IMR-90 (cell line): ENCODE measurements around the gene CPLX4. TPM values are rescaled to one million over a fixed set of nuclear protein-coding genes. Genes with fewer than 3 reads are reported as not detected.

Source experiments
- polyA plus RNA-seq, 3 experiments: library from polyadenylated mRNA; depleted of rRNA; stranded (reverse); fragments of >200 nt; gene quantifications; 2 replicates each; pipeline ENCODE4 v1.2.3, GENCODE V29; 2012; ENCODE audit warnings: low replicate concordance in 1 of 3
- total RNA-seq: library from RNA; depleted of rRNA; stranded (reverse); fragments of >200 nt; gene quantifications from 2 replicates; pipeline ENCODE4 v1.2.3, GENCODE V29; 2012; rRNA removed

Gene CPLX4
- total and polyA plus RNA-seq, 2 of the 4 experiments (the other 2 are of a cell fraction) = not detected

Other genes starting within 250 kb of the CPLX4 start
- gene SEC11C, start 178.8 kb downstream of the CPLX4 start, total RNA-seq = 8.9 and 10.6 TPM in 2 replicates
- 11.9 and 14.4 TPM in 2 replicates for gene SEC11C, start 178.8 kb downstream of the CPLX4 start, polyA plus RNA-seq (2012; rRNA removed)
- not detected in 2 replicates for gene GRP, start 98.5 kb downstream of the CPLX4 start, total RNA-seq
- not detected in 2 replicates for gene GRP, start 98.5 kb downstream of the CPLX4 start, polyA plus RNA-seq (2012; rRNA removed)
- not detected in 2 replicates for gene RAX, start 45.2 kb downstream of the CPLX4 start, total RNA-seq
- not detected in 2 replicates for gene RAX, start 45.2 kb downstream of the CPLX4 start, polyA plus RNA-seq (2012; rRNA removed)
- 213 and 262 TPM in 2 replicates for gene LMAN1, start 40.6 kb upstream of the CPLX4 start, total RNA-seq
- 74.1 and 83.1 TPM in 2 replicates for gene LMAN1, start 40.6 kb upstream of the CPLX4 start, polyA plus RNA-seq (2012; rRNA removed)